GM18858 (cell line): ENCODE measurements around the gene C1QTNF2.

Experiments
- ATAC-seq: cut with Tn5 transposase; IDR thresholded peaks from one replicate; pipeline ENCODE4 v1.9.1; 2021; ENCODE audit not compliant: unreplicated experiment

C1QTNF2 gene, protein sequence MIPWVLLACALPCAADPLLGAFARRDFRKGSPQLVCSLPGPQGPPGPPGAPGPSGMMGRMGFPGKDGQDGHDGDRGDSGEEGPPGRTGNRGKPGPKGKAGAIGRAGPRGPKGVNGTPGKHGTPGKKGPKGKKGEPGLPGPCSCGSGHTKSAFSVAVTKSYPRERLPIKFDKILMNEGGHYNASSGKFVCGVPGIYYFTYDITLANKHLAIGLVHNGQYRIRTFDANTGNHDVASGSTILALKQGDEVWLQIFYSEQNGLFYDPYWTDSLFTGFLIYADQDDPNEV

DNA sequence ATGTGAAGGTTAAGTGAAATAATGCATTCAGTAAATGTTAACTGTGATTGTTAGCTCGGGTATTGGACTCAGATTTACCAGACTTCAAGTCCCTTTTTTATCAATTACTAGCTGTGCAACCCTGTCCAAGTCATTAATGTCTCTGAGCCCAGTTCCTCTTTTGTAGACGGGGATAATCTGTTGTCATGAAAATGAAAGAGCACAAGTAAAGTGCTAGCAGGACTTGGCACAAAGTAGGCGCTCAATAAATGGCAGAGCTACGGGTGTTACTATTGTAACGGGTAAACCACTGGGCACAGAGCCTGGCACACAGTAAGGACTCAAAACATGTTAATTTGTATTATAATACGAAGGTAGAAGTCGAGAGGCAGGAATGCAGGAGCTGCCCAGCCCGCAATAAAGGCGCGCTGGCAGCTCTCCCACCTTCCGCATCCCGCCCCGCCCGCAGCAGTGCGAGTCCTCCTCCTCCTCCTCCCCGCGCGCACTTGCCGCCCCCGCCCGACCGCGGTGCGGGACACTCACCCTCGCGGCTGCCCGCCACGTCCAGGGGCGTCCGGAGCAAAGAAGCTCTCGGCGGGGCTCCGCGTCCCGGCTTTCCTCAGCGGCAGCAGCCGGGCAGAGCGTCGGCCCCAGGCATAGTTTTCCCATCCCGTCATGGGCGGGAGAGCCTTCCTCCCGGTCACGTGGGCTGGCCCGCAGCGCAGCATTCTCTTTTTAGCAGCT, at the start of gene C1QTNF2:
Gene C1QTNF2, minus strand, starts transcription at position 637 of the 723 bp plus-strand sequence. CDS start 15,615 bp downstream, outside the sequence.
- ATAC-seq = no peak

DNA sequence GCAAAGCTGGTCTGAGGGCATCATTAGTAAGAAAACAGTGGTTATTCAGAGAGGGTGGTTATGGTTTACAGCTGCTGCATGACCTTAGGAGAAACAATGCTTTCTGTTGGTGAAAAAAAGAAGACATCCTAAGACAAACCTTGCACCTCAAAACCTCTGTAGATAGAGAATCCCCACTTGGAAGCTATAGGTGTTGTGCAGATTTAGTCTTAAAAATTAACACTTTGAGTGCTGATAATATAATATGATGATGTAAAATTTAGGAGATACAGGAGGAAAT, 49.8 kb upstream of the C1QTNF2 start:
- no peak for ATAC-seq

DNA sequence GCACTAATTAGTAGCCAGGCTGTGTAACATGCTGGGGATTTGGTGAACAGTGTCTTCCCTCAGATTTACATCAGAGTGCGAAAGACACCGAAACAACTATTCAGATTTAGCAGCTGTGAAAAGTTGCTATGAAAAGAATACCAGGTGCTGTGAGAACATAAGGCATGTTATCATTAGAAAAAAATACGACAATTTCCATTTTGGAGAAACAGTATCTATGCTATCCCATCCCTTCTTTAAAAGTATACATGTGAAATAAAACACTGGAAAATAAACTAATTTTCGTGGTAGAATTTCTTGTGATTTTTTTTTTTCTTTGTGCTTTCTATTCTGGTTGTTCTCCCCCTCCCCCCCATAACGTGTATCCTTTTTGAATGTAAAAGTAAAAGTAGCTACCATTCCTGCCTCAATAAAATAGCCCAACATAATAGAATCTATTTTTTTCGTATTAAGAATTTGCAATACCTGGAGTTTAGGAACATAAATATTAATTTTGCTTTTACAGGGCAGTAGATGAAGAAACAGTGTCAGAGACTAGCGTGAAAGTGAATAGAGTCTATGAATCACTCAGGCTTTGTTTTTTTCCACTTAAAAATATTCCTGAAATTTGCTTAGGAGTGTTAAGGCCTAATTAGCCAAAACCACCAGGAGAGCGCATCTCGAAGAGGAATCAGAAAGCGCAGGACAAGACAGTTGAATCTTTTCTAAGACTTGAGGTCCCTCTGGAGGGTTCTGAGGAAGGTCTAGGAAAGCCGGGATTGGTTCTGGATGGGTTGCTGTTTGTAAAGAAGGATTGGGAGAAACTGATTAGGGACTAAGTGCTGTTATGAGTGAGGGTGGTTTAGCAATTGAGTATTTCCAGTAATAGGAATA, 49.3 kb upstream of the C1QTNF2 start:
- no peak for ATAC-seq

DNA sequence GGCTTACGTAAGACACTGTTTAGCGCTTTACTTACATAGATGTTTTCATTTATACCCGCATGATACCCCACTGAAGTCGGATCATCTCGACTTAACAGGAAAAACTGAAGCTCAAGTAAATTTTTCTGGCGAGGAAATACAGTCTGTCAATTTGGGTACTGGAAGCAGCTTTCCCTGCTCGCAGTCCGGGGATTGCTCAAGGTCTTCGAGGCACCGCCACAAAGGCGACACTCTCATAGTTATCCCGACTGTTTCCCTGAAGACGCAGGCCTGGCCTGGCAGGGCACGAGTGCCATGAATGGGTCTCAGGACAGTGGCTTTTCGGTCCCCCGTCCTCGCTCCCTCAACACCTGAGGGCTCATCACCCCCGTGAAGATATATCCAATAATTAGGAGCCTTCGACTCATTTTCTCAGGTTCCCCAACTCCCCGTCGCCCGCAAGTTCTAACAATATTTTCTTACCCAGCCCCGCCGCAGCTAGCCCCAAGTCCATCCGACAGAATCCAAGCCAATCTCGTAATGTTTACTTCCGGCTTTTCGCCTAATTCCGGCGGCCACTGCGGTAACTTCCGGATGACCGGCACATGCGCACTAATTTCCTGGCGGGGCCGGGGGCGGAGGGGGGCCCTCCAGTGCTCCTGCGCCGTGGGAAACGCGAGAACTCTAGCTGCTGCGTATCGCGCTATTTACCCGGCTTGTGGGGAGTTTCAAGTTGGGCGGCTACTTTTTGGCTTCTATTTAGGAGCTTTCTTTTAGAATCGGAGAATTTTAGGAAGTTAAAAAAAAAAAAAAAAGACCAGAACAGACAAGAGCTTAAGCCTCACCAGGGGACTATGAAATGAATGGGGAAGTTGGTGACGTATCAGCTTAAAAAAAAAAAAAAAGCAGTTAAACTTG, 48.4 kb upstream of the C1QTNF2 start, which contains the start of gene SLU7:
Gene SLU7, minus strand, starts transcription at position 521 of the 897 bp plus-strand sequence. CDS start 3,787 bp downstream, outside the sequence.
- ATAC-seq = peak; percentile 39

DNA sequence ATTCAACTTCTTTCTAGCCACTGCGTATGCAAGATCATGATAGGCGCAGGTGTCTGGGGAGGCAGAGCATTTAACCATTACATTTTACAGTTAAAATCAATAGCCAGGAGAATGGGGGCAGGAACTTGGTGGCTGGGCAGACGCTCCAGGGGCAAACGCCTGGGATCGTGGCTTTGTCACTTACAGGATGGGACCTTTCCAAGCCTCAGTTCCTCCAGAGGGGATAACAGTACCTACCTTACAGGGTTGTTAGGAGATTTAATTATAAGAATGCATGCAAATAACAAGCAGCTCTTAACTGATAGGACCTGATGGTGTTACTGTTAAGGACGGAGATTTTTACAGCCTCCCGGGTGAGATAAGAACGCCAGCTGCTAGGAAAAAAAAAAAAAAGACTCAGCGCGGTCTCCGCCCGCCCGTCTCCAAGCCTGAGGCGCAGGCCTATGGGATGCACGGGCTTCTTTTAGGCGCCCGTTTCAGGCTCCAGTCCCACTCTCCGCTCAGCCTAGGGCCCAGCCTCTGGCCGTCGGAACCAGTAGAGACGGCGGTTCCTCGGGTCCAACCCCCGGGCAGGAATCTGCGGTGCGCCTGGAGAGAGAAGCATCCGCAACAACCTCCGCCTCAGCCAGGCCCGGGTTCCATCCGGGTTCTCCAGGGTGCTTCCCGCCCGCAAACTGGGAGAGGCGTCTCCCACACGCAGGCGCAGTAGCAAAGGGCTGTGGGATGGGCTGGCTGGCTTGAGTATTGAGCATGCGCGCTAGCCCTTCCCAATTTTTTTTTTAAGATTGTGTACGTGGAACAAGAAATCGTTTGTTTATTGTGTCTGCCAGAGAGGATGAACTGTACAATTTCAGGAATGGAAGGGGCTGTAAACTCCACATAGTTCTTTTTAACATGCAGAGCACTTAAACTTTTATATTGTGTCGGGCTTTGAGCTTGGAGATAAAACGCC, 29.3 kb upstream of the C1QTNF2 start, which contains the start of gene FAM200C:
Gene FAM200C, minus strand, starts transcription at position 653 of the 952 bp plus-strand sequence. CDS start 4,564 bp downstream, outside the sequence.
- ATAC-seq = peak; percentile 78

DNA sequence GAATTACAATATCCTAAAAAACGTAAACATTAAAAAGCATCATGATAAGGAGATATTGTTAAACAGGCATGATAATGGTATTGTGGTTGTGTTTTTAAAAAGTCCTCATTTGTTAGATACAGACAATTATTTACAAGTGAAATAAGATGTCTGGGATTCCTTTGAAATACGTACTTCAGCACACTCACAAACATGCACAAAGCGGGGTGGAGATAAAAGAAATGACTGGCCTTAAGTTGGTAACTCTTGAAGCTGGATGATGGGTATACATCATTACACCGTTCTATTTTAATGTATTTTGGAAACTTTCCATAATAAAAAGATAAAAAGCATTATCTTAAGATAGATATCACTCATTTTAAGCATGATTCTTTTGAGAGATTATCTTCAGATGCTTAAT, 28.4 kb upstream of the C1QTNF2 start:
- ATAC-seq = no peak

DNA sequence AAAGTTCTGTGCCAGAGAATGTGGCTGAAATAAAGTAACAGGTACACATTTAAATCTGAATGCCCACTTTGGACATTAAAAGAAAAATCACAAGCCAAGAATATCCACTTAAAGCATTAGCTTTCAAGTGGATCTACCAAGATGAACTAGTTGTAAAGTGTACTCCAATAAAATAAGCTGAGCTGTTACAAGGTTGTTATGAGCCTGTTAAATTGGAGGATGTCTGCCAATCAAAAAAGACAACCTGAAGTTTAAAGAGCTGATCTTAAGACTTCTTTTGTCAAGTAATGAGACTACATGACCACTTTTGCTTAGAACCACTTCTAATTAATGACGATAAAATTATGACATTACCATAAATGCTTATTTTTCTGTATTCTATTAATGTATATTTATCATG, 27.1 kb upstream of the C1QTNF2 start:
- no peak for ATAC-seq

DNA sequence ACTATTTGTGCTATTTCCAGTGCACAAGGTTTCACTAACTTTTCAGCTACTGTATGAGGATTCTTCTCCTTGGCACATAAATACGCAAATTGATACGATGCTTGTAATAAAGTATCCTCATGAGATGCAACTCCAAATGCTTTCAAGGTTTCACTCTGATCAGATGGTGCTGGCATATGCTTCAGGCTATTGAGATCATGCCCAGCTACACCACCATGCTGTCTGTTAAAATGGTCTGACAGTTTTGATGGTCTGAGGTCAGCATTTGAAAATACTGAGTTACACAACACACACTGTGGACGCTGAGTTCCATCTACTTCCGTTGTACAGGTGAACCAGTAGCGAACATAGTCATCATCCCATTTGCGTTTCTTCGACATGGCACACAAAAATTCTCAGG, 24.7 kb upstream of the C1QTNF2 start:
- no peak for ATAC-seq

DNA sequence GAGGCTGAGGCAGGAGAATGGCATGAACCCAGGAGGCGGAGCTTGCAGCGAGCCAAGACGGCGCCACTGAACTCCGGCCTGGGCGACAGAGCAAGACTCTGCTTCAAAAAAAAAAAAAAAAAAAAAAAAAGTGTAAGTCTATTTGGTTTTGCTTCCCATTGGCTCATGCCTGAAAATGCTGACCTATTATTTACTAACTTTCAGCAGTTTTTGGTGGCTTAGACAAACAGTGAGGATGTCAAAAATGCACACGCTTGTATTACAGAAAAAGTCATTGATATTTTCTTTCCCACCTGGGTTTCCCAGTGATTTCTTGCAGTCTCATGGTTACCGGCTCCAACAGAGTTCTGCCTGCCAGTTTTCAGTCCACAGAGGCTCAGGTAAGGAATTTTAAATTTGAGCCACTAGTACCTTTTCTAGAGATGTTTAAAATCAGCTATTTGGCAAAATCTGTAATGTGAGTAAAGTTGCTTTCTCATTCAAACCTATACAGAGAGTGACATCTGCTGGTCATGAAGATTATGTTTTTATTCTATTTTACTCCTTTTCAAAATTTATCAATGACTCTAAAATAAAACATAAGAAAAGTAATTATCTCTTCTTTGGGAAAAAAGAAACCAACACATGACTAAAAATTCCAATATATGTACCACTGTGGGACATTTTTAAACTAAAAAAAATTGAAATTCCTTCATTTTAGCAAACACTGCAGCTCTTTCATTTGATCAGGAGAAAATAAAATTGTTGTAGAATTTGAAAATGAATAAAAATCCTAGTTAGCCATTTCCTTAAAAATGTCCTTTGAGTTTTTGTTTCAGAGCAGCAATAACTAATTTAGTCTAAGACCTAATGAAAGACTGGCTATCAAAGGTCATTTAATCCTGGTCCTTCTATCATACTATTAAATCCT, 20.6 kb upstream of the C1QTNF2 start:
- ATAC-seq = no peak

DNA sequence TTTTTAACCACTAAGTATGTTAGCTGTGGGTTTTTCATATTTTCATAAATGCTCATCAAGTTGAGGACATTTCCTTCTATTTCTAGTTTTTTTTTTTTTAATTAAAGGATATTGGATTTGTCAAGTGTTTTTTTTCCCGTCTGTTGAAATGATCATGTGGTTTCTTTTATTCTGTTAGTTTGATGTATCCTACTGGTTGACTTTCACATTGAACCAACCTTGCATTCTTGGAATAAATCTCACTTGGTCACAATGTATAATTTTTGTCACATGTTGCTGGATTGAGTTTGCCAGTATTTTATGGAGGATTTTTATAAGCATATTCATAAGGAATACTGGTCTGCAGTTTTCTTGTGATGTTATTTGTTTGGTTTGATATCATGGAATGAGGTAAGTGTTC, 17.0 kb upstream of the C1QTNF2 start:
- ATAC-seq = no peak

DNA sequence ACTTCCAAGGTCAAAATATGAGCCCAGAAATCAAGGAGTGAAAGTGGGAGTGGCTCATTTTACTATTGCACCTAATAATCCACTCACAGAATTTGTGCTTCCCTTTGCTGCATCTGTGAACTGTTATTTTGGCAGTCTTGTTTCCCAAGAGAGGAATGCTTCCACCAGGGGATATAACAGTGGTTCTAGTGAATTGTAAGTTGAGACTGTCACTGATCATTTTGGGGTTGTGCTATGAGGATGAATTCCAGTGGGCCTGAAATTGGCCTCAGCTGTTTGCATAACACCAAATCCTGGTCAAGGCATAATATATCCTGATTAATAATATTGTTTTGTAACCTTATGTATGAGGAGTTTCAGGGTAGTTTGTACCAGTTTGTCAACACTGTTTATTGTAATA, 15.1 kb upstream of the C1QTNF2 start:
- ATAC-seq = no peak

DNA sequence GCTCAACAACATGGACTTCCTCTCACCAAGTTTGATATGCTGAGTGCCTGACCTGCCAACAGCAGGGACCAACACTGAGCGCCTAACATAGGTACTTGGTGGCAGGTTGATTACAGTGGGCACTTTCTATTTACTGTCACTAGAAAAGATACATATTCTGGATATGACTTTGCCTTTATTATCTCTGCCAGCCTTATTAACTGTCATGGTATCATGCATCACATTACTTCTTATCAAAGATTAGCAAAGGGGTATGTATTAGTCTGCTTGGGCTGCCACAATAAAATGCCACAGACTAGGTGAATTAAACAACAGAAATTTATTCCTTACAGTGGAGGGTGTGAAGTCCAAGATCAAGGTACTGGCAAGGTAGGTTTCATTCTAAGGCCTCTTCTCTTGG, 14.3 kb upstream of the C1QTNF2 start:
- ATAC-seq = no peak

DNA sequence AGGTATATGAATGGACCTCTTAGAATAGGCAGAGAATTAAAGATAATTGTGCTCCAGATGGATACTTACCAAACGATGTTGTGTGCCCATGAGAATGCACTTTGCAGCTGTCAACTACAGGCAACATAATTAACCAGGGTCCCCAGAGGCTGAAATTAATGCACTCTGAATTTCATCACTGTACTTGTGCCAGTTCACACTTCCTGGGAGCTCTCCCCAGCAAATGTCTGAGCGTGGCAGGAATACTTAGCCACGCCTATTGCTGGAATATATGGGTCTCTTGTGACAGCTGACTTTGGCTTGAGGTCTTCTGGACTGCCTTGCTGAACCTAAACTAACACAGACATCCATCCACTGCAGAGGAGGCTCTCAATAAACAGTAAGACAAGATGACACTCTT, 11.9 kb upstream of the C1QTNF2 start:
- ATAC-seq = no peak

DNA sequence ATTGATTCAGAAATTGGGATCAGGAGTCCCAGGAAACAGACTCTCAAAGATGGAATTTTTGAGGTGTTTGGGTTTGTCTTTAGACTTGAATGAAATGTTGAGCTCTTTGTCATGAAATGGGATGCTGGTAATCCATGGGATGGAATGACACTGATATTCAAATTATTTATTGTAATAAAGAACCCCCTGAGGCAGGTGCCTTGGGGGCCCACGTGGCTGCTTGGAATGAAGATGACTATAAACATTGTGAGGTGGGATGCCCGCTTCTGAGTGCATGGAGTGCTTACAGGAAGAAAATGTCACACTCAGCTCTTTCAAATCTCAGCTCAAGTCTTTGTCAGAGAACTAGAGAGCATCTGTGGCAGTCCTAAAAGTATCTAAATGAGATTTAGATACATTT, 9.6 kb upstream of the C1QTNF2 start:
- ATAC-seq = no peak

DNA sequence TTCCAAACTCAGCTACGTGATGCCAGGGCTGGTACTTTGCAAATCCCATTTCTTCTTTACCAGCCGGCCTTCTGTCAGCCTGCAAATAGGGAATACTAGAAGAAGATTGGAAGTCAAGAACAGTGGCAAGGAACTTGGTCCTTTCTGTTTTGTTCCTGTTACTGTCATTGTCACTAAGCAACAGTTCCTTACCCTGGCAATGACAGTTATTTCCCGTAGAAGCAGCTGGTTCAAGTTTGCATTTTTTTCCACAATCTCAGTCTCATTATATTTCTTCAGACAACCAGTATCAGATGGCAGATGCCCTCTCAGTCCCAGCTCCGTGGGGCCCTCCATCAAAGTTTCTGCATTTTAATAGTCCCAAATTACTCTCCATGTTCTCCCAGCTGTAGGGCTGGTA, 9.1 kb upstream of the C1QTNF2 start:
- ATAC-seq = no peak

DNA sequence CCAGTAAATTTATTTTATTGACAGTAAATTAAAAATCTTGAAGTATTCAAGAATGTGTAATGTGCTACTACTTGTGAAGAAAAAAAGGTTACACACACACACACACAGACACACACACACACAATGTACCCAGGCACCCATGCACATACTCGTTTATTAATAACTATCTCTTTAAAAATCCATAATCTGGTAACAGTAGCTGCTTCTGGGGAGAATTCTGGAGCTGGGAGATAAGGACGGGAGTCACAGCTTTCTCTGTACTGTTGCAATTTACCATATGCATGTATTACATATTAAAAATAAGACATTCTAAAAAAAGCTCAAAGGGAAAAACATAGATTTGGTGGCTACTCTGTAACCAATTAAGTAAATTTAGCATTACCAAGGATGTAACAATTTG, 7.9 kb upstream of the C1QTNF2 start:
- no peak for ATAC-seq

DNA sequence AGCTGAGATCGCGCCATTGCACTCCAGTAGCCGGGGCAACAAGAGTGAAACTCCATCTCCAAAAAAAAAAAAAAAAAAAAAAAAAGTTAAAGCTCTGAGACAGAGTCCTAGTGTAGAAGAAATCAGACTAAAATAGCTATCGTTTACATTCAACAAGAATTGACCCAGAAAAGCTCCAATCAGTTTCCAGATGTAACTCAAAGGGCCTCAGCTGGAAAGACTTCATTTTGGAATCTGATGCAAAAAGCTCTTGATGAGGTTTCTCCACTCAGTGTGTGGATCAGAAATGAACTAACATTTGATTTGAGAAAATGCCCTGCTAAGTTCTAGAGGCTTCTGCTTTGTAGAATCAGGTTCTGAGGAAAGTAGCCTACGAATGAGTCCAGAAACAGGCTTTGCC, 7.2 kb upstream of the C1QTNF2 start:
- no peak for ATAC-seq

DNA sequence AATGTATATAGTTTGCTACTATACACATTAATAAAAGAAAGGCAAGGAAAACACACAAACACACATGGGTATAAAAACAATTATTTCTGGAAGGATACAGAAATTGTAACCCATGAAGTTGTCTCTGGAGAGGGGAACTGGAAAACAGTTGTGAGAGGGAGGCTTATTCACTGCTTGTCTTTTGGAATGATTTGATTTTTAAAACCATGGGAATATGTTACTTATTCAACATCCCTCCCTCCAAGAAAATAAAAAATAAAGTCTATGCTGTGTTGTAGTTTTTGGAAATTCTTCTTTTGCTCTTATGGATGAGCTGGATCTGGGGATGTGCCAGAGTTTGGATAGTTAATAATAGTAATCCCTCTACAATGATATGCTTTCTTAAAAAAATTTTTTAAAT, 6.0 kb upstream of the C1QTNF2 start:
- no peak for ATAC-seq
